ENCODE results near the gene WDR18.

DNA sequence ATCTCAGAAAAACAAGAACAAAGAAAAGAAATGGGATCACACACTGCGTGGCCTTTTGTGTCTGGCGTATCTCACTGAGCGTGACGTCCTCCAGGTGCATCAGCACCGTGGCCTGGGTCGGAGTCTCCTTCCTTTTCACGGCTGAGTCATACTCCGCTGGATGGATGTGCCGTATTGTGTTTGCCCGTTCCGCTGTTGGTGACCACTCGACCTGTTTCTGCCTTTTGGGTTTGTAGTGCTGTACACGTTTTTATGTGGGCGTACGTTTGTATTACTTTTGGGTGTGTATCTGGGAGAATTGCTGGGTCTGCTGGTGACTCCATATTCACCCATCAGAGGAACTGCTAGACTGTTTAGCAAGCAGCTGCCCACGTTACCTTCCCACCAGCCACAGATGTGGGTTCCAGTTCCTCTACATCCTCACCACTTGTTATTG, 46.9 kb upstream of the WDR18 start:
- TF ChIP-seq, protein P1, sequence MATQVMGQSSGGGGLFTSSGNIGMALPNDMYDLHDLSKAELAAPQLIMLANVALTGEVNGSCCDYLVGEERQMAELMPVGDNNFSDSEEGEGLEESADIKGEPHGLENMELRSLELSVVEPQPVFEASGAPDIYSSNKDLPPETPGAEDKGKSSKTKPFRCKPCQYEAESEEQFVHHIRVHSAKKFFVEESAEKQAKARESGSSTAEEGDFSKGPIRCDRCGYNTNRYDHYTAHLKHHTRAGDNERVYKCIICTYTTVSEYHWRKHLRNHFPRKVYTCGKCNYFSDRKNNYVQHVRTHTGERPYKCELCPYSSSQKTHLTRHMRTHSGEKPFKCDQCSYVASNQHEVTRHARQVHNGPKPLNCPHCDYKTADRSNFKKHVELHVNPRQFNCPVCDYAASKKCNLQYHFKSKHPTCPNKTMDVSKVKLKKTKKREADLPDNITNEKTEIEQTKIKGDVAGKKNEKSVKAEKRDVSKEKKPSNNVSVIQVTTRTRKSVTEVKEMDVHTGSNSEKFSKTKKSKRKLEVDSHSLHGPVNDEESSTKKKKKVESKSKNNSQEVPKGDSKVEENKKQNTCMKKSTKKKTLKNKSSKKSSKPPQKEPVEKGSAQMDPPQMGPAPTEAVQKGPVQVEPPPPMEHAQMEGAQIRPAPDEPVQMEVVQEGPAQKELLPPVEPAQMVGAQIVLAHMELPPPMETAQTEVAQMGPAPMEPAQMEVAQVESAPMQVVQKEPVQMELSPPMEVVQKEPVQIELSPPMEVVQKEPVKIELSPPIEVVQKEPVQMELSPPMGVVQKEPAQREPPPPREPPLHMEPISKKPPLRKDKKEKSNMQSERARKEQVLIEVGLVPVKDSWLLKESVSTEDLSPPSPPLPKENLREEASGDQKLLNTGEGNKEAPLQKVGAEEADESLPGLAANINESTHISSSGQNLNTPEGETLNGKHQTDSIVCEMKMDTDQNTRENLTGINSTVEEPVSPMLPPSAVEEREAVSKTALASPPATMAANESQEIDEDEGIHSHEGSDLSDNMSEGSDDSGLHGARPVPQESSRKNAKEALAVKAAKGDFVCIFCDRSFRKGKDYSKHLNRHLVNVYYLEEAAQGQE (IDR thresholded peaks at IDR 0.05; ENCODE audit: insufficient read depth in 1 of 2, low read depth in 2 of 2, low read length in 2 of 2) = no peak
- TF ChIP-seq TAF1 (IDR thresholded peaks at IDR 0.05; ENCODE audit: borderline replicate concordance, insufficient read depth, low read length) = no peak
- TF ChIP-seq POLR2AphosphoS5 (IDR thresholded peaks at IDR 0.05; ENCODE audit: low read depth, low read length) = no peak
